ENCODE results near the gene TMEM131L. TPM values are rescaled to one million over a fixed set of nuclear protein-coding genes. Genes with fewer than 3 reads are reported as not detected.

The TMEM131L gene
- total RNA-seq, 3 donors from 2014 or later: 18.7 to 22.0 (median 19.5) TPM

DNA sequence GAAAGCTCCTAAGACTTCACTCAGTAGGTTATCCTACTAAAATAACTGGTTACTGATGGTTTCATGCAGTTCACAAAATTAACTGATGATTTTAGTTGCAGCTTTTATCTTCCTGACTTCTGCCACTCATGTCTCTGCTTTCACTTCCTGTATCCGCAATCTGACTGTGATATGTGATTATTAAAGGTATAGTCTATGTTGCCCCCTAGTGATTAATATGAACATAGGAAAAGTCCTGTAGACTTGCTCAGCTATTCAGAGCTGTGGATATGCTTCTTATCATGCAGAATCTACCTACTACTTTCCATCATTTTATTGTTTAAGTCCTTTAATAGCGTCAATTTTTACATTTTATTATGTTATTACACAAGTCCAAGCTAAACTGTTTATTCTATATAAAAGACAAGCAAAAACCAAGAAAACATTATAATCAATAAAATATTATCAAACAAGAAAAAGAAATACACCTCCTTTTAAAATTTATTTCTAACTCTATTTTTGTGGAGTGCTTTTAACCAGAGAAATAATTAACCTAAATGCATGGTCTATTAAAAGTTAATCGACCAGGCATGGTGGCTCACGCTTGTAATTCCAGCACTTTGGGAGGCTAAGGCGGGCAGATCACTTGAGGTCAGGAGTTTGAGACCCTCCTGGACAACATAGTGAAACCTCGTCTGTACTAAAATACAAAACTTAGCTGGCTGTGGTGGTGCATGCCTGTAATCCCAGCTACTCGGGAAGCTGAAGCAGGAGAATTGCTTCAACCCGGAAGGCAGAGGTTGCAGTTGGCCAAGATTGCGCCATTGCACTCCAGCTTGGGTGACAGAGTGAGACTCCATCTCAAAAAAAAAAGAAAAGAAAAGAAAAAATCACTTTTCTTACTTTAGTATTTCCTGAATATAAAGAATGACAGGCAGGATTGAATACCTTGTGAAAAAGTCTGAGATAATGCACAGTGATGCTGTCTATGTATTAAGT lies 177.5 kb downstream of the TMEM131L start:
- intact Hi-C loops (cut with DNase I; ENCODE audit: low total_unique reads): no loop called here
- peaks cover 0 to 3% of the 10 kb centered on the region in 2 donors for H3K9me3 ChIP-seq
- DNase-seq (ENCODE audit: low spot score in 2 of 2): no peak
- no peak overlapping the region for H3K27ac ChIP-seq
- no peaks in the 10 kb centered on the region for H3K36me3 ChIP-seq
- no peak overlapping the region for H3K4me3 ChIP-seq
- no peak for TF ChIP-seq POLR2AphosphoS5 (IDR thresholded peaks at IDR 0.05)
- TF ChIP-seq, protein P1, sequence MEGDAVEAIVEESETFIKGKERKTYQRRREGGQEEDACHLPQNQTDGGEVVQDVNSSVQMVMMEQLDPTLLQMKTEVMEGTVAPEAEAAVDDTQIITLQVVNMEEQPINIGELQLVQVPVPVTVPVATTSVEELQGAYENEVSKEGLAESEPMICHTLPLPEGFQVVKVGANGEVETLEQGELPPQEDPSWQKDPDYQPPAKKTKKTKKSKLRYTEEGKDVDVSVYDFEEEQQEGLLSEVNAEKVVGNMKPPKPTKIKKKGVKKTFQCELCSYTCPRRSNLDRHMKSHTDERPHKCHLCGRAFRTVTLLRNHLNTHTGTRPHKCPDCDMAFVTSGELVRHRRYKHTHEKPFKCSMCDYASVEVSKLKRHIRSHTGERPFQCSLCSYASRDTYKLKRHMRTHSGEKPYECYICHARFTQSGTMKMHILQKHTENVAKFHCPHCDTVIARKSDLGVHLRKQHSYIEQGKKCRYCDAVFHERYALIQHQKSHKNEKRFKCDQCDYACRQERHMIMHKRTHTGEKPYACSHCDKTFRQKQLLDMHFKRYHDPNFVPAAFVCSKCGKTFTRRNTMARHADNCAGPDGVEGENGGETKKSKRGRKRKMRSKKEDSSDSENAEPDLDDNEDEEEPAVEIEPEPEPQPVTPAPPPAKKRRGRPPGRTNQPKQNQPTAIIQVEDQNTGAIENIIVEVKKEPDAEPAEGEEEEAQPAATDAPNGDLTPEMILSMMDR (IDR thresholded peaks at IDR 0.05): peak in 2 of 3 donors; percentile 34 to 36
- no peak for TF ChIP-seq POLR2A (IDR thresholded peaks at IDR 0.05)
- no peaks in the 10 kb centered on the region for H3K27me3 ChIP-seq
- no peaks in the 10 kb centered on the region for H3K4me1 ChIP-seq

DNA sequence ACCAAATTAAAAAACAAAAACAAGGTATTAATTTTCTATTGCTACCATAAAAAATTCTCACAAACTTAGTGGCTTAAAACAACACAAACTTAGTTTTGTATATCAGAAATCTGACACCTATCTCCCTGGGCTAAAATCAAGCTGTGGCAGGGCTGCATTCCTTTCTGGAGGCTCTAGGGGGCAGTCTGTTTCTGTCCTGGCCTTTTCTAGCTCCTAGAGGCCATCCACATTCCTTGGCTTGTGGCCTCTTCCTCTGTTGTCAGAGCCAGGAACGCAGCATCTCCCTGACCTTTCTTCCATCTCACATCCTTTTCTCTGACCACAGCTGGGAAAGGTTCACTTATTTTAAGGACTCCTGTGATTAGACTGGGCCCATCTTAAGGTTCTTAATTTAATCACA lies 179.0 kb downstream of the TMEM131L start:
- Histone ChIP-seq H3K4me1 (no peaks in the 10 kb centered on the region), H3K36me3 (no peaks in the 10 kb centered on the region), H3K27ac (no peak overlapping the region), H3K27me3 (no peaks in the 10 kb centered on the region), H3K4me3 (no peak overlapping the region), H3K9me3 (peaks cover 0 to 3% of the 10 kb centered on the region in 2 donors)
- TF ChIP-seq, protein P1 (IDR thresholded peaks at IDR 0.05): no peak
- TF ChIP-seq POLR2AphosphoS5 (IDR thresholded peaks at IDR 0.05): no peak
- intact Hi-C loops (cut with DNase I; ENCODE audit: low total_unique reads): no loop called here
- no peak for DNase-seq (ENCODE audit: low spot score in 2 of 2)

DNA sequence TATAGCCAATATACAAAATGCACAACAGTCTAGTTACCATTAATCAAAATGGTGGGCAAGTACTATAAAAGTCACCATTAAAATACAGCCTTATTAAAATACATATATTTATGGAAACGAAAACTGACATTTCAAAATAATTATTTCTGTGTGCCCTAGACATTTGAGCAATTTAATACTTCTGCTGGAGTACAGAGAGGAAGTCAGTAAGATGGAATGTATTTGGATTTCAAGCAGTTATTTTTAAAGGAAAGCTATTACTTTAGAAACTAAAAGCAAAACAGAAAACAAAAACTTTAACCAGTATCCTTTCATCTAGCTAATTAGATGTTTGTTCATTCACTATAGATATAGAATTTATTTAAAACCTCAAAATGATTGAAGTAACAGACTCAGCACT lies 180.1 kb downstream of the TMEM131L start:
- Histone ChIP-seq H3K4me1 (no peaks in the 10 kb centered on the region), H3K4me3 (no peak overlapping the region), H3K27me3 (no peaks in the 10 kb centered on the region), H3K27ac (no peak overlapping the region), H3K9me3 (peaks cover 0 to 3% of the 10 kb centered on the region in 2 donors), H3K36me3 (no peaks in the 10 kb centered on the region)
- DNase-seq (ENCODE audit: low spot score in 2 of 2): no peak
- intact Hi-C loops (cut with DNase I; ENCODE audit: low total_unique reads): no loop called here
- TF ChIP-seq, protein P1 (IDR thresholded peaks at IDR 0.05): no peak
- TF ChIP-seq POLR2A (IDR thresholded peaks at IDR 0.05): no peak
- TF ChIP-seq POLR2AphosphoS5 (IDR thresholded peaks at IDR 0.05): no peak

DNA sequence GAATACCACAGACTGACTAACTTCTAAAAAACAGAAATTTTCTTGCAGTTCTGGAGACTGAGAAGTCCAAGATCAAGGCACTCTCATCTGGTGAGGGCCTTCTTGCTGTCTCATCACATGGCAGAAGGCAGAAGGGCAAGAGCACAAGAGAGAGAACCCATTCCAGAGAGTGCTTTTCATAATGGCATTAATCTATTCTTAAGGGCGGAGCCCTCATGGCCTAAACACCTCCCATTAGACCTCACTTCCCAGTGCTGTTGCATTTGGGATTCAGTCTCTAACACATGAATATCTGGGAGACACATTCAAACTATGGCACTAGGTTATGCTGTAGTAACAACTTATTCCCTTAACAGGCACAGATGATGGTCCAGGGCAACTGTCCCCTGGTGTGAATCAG lies 180.8 kb downstream of the TMEM131L start:
- no peak for DNase-seq (ENCODE audit: low spot score in 2 of 2)
- Histone ChIP-seq H3K4me1 (no peaks in the 10 kb centered on the region), H3K36me3 (no peaks in the 10 kb centered on the region), H3K9me3 (peaks cover 0 to 3% of the 10 kb centered on the region in 2 donors), H3K4me3 (no peak overlapping the region), H3K27me3 (no peaks in the 10 kb centered on the region), H3K27ac (no peak overlapping the region)
- TF ChIP-seq POLR2AphosphoS5 (IDR thresholded peaks at IDR 0.05): no peak
- no peak for TF ChIP-seq POLR2A (IDR thresholded peaks at IDR 0.05)
- TF ChIP-seq, protein P1 (IDR thresholded peaks at IDR 0.05): no peak
- intact Hi-C loops (cut with DNase I; ENCODE audit: low total_unique reads): no loop called here

DNA sequence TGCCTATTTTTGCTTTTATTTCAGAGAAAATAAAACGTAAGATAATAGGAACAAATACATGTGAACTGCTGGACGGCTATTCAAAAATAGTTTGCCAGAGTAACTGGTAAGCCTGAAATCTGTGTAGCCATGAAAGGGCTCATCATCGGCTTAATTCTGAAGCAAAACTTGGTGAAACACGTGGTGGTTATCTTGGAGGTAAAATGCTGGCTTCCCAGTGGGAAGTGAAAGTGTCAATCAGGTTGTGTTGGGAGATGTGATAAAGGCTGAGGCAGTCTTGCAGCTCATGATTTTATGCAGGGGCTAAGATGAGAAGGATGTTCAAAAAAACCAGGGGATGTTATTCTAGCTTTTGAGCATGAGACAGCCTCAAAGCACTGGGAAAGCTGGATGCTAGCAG lies 181.8 kb downstream of the TMEM131L start:
- no peaks in the 10 kb centered on the region for H3K27me3 ChIP-seq
- no peak overlapping the region for H3K4me3 ChIP-seq
- H3K4me1 ChIP-seq: no peaks in the 10 kb centered on the region
- no peak for DNase-seq (ENCODE audit: low spot score in 2 of 2)
- no peaks in the 10 kb centered on the region for H3K36me3 ChIP-seq
- intact Hi-C loops (cut with DNase I; ENCODE audit: low total_unique reads): no loop called here
- peaks cover 0 to 3% of the 10 kb centered on the region in 2 donors for H3K9me3 ChIP-seq
- no peak overlapping the region for H3K27ac ChIP-seq
- no peak for TF ChIP-seq POLR2A (IDR thresholded peaks at IDR 0.05)
- no peak for TF ChIP-seq POLR2AphosphoS5 (IDR thresholded peaks at IDR 0.05)
- TF ChIP-seq, protein P1 (IDR thresholded peaks at IDR 0.05): no peak
